Vagina (tissue), 2 donors: ENCODE data around the gene ARSB. TPM values are rescaled to one million over a fixed set of nuclear protein-coding genes. Genes with fewer than 3 reads are reported as not detected.

ENCODE experiments used
- DNase-seq, 2 donors: peaks; one replicate each; pipeline ENCODE4 v3.0.0-alpha.2; 2017; ENCODE audit errors: extremely low spot score in 2 of 2
- H3K27ac ChIP-seq: fragments of 200-600 bp; sonication (generic); one replicate; pipeline ENCODE4 v1.5.1; 2019
- H3K27me3 ChIP-seq: fragments of 200-600 bp; sonication (generic); one replicate; pipeline ENCODE4 v1.5.1; 2019
- H3K36me3 ChIP-seq, 2 donors: fragments of 200-600 bp; sonication (generic); one replicate each; pipeline ENCODE4 v1.5.1; 2017 to 2019
- H3K4me1 ChIP-seq: fragments of 200-600 bp; sonication (generic); one replicate; pipeline ENCODE4 v1.5.1; 2019
- H3K4me3 ChIP-seq, 2 donors: fragments of 200-600 bp; sonication (generic); 1 replicate in 1 of 2; 2 replicates in 1 of 2; pipeline ENCODE4 v1.5.1; 2016 to 2019
- H3K9me3 ChIP-seq: fragments of 200-600 bp; sonication (generic); one replicate; pipeline ENCODE4 v1.5.1; 2019
- CTCF ChIP-seq, 3 experiments: fragments of 450-650 bp in 2 of 3; fragments of 200-600 bp in 1 of 3; sonication (generic) in 1 of 3; IDR thresholded peaks; one replicate each; pipeline ENCODE4 v1.5.1; 2017 to 2019; ENCODE audit warnings: antibody characterized with exemption in 3 of 3, mild to moderate bottlenecking in 2 of 3, moderate library complexity in 2 of 3
- POLR2A ChIP-seq, 2 donors: fragments of 450-650 bp; IDR thresholded peaks; one replicate each; pipeline ENCODE4 v1.6.1; 2017; ENCODE audit warnings: antibody characterized with exemption in 2 of 2, mild to moderate bottlenecking in 2 of 2, moderate library complexity in 2 of 2
- POLR2AphosphoS5 ChIP-seq, 2 donors: sonication (generic); formaldehyde crosslinking; IDR thresholded peaks; one replicate each; pipeline ENCODE4 v1.9.0; 2017; ENCODE audit warnings: antibody characterized with exemption in 2 of 2, mild to moderate bottlenecking in 2 of 2, low read depth in 1 of 2; ENCODE audit not compliant: insufficient read depth in 1 of 2
- intact Hi-C: fragments of 100-400 bp; cut with DNase I; formaldehyde crosslinking; loops from one replicate; pipeline ENCODE4 v1.15.1; 2023
- total RNA-seq: library from RNA; depleted of rRNA; stranded (reverse); fragments of >200 nt; gene quantifications from one replicate; pipeline ENCODE4 v1.2.3, GENCODE V29; 2016

ARSB gene
- total RNA-seq, 1 donor from 2014 or later: 12.3 TPM

- Histone ChIP-seq H3K4me1 (no peaks in the 10 kb centered on the region), H3K9me3 (no peaks in the 10 kb centered on the region), H3K4me3 (no peak overlapping the region), H3K36me3 (no peaks in the 10 kb centered on the region), H3K27me3 (no peaks in the 10 kb centered on the region), H3K27ac (no peak overlapping the region)
- intact Hi-C loops: no loop called here
- TF ChIP-seq POLR2A (IDR thresholded peaks at IDR 0.05): no peak
- TF ChIP-seq POLR2AphosphoS5 (IDR thresholded peaks at IDR 0.05; ENCODE audit: insufficient read depth in 1 of 2, low read depth in 1 of 2): no peak
- TF ChIP-seq CTCF (IDR thresholded peaks at IDR 0.05): no peak
- no peak for DNase-seq
Observed at GRCh38 chr5:78837836-78838235, 147.3 kb downstream of the ARSB start.

GRCh38 chr5:78835176-78835575, 149.9 kb downstream of the ARSB start:
- Histone ChIP-seq H3K27ac (no peak overlapping the region), H3K4me1 (peaks cover 16% of the 10 kb centered on the region), H3K36me3 (no peaks in the 10 kb centered on the region), H3K27me3 (no peaks in the 10 kb centered on the region), H3K4me3 (no peak overlapping the region), H3K9me3 (no peaks in the 10 kb centered on the region)
- intact Hi-C loops: no loop called here
- TF ChIP-seq POLR2A (IDR thresholded peaks at IDR 0.05): no peak
- DNase-seq: no peak

GRCh38 chr5:78833284-78833683, 151.8 kb downstream of the ARSB start:
- no peaks in the 10 kb centered on the region for H3K36me3 ChIP-seq
- H3K4me3 ChIP-seq: no peak overlapping the region
- H3K27me3 ChIP-seq: no peaks in the 10 kb centered on the region
- TF ChIP-seq POLR2A (IDR thresholded peaks at IDR 0.05) (no peak), CTCF (IDR thresholded peaks at IDR 0.05) (no peak), POLR2AphosphoS5 (IDR thresholded peaks at IDR 0.05; ENCODE audit: insufficient read depth in 1 of 2, low read depth in 1 of 2) (no peak)
- intact Hi-C loops: no loop called here
- H3K4me1 ChIP-seq: peaks cover 18% of the 10 kb centered on the region
- no peak for DNase-seq
- H3K27ac ChIP-seq: no peak overlapping the region
- H3K9me3 ChIP-seq: no peaks in the 10 kb centered on the region

GRCh38 chr5:78830528-78831046, 154.5 kb downstream of the ARSB start:
- intact Hi-C loops: no loop called here

GRCh38 chr5:78829811-78830527, 155.1 kb downstream of the ARSB start:
- no peak for TF ChIP-seq POLR2A (IDR thresholded peaks at IDR 0.05)
- no peak for TF ChIP-seq POLR2AphosphoS5 (IDR thresholded peaks at IDR 0.05; ENCODE audit: insufficient read depth in 1 of 2, low read depth in 1 of 2)
- TF ChIP-seq CTCF (IDR thresholded peaks at IDR 0.05): no peak
- DNase-seq: no peak

More at GRCh38 chr5:78830528-78831046, 154.5 kb downstream of the ARSB start:
- H3K9me3 ChIP-seq: no peaks in the 10 kb centered on the region
- H3K27me3 ChIP-seq: no peaks in the 10 kb centered on the region
- H3K27ac ChIP-seq: peak overlapping the region; percentile 47
- H3K4me3 ChIP-seq: no peak overlapping the region
- peaks cover 18% of the 10 kb centered on the region for H3K4me1 ChIP-seq
- no peak for DNase-seq
- TF ChIP-seq CTCF (IDR thresholded peaks at IDR 0.05) (no peak), POLR2AphosphoS5 (IDR thresholded peaks at IDR 0.05; ENCODE audit: insufficient read depth in 1 of 2, low read depth in 1 of 2) (no peak), POLR2A (IDR thresholded peaks at IDR 0.05) (no peak)
- no peaks in the 10 kb centered on the region for H3K36me3 ChIP-seq

More at GRCh38 chr5:78829811-78830527, 155.1 kb downstream of the ARSB start:
- H3K27me3 ChIP-seq: no peaks in the 10 kb centered on the region
- H3K36me3 ChIP-seq: no peaks in the 10 kb centered on the region
- intact Hi-C loops: no loop called here
- peak overlapping the region; percentile 47 for H3K27ac ChIP-seq
- H3K4me1 ChIP-seq: peaks cover 20% of the 10 kb centered on the region
- H3K9me3 ChIP-seq: no peaks in the 10 kb centered on the region
- H3K4me3 ChIP-seq: no peak overlapping the region
